Upper lobe of left lung (tissue), 4 donors: ENCODE measurements around the gene AK9.
"Not testable (repeated sequence)": the region's sequence is repeated elsewhere in the genome, so short reads cannot be mapped to it uniquely, and the experiment has no call there.

ENCODE experiments used
- CTCF ChIP-seq, 6 experiments: fragments of 450-650 bp in 4 of 6; fragments of 200-600 bp in 2 of 6; sonication (generic) in 2 of 6; IDR thresholded peaks; one replicate each; pipeline ENCODE4 v1.5.1; 2016 to 2019; ENCODE audit warnings: antibody characterized with exemption in 6 of 6
- POLR2A ChIP-seq, 4 donors: fragments of 450-650 bp; IDR thresholded peaks; one replicate each; pipeline ENCODE4 v1.5.1; 2016 to 2017; ENCODE audit warnings: antibody characterized with exemption in 4 of 4, mild to moderate bottlenecking in 2 of 4
- POLR2AphosphoS5 ChIP-seq, 2 donors: sonication (generic); formaldehyde crosslinking; IDR thresholded peaks; one replicate each; pipeline ENCODE4 v1.5.1; 2017; ENCODE audit warnings: antibody characterized with exemption in 2 of 2

GRCh38 chr6:109678661-109679505 is 12.1 kb downstream of the AK9 start:
- TF ChIP-seq CTCF, POLR2A, POLR2AphosphoS5 (IDR thresholded peaks at IDR 0.05): not testable (repeated sequence)
